Muscle of back (tissue), 11 donors: Measurements from ENCODE around the gene SPEG. TPM values are rescaled to one million over a fixed set of nuclear protein-coding genes. Genes with fewer than 3 reads are reported as not detected.

Experiments
- DNase-seq, 3 donors: peaks; one replicate each; pipeline versions ENCODE4 v3.0.0 to v3.0.0-alpha.2; 2013
- polyA plus RNA-seq, 10 donors: library from polyadenylated mRNA; unstranded; fragments of 120-200 nt; gene quantifications; one replicate each; pipeline ENCODE4 v1.2.1, GENCODE V29; 2013; ENCODE audit not compliant: insufficient read length in 10 of 10

The SPEG gene
- polyA plus RNA-seq, 10 donors: 63.9 to 179 (median 138) TPM

DNA sequence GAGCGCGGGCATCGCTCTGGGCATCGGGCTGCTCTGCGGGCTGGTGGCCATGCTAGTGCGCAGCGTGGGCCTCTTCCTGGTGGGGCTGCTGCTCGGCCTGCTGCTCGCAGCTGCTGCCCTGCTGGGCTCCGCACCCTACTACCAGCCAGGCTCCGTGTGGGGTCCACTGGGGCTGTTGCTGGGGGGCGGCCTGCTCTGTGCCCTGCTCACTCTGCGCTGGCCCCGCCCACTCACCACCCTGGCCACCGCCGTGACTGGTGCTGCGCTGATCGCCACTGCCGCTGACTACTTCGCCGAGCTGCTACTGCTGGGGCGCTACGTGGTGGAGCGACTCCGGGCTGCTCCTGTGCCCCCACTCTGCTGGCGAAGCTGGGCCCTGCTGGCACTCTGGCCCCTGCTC lies 113.0 kb downstream of the SPEG start:
- no peak for DNase-seq

Other genes with a start within 250 kb of the SPEG start
- 10 to 100 TPM; 16.3 to 29.9 (median 21.9) TPM for gene ZFAND2B, start 228.1 kb upstream of the SPEG start, polyA plus RNA-seq
- gene ABCB6, start 215.9 kb upstream of the SPEG start, polyA plus RNA-seq: 10 to 100 TPM; 25.4 to 40.4 (median 32.7) TPM
- 10 to 100 TPM; 27.9 to 37.3 (median 32.6) TPM for gene ATG9A, start 205.2 kb upstream of the SPEG start, polyA plus RNA-seq
- 10 to 100 TPM; 14.8 to 36.9 (median 23.2) TPM for gene ANKZF1, start 205.0 kb upstream of the SPEG start, polyA plus RNA-seq
- 1 to 10 TPM; 4.7 to 7.7 (median 5.9) TPM for gene GLB1L, start 189.4 kb upstream of the SPEG start, polyA plus RNA-seq
- 10 to 100 TPM; 13.0 to 19.9 (median 16.0) TPM for gene STK16, start 189.4 kb upstream of the SPEG start, polyA plus RNA-seq
- under 1 TPM in 5 of 10 donors, not detected in 5; 0.15 to 0.22 (median 0.18) TPM for gene TUBA4B, start 181.6 kb upstream of the SPEG start, polyA plus RNA-seq
- gene TUBA4A, start 180.9 kb upstream of the SPEG start, polyA plus RNA-seq: 100 to 1,000 TPM in 7 of 10 donors, 10 to 100 TPM in 3; 84.3 to 159 (median 120) TPM
- gene DNAJB2, start 155.5 kb upstream of the SPEG start, polyA plus RNA-seq: 10 to 100 TPM; 69.9 to 89.8 (median 78.6) TPM
- under 1 TPM in 6 of 10 donors, not detected in 4; 0.15 to 0.75 (median 0.49) TPM for gene PTPRN, start 125.4 kb upstream of the SPEG start, polyA plus RNA-seq
- gene RESP18, start 102.1 kb upstream of the SPEG start, polyA plus RNA-seq: not detected
- gene DNPEP, start 46.9 kb upstream of the SPEG start, polyA plus RNA-seq: 10 to 100 TPM; 26.4 to 45.4 (median 36.6) TPM
- gene DES, start 16.5 kb upstream of the SPEG start, polyA plus RNA-seq: 1,000 to 10,000 TPM; 1,880 to 4,907 (median 4,107) TPM
- gene GMPPA, start 64.0 kb downstream of the SPEG start, polyA plus RNA-seq: 10 to 100 TPM; 21.7 to 29.9 (median 24.9) TPM
- gene ASIC4, start 79.6 kb downstream of the SPEG start, polyA plus RNA-seq: under 1 TPM; 0.15 to 0.70 (median 0.34) TPM
- 10 to 100 TPM; 34.4 to 75.8 (median 44.8) TPM for gene CHPF, start 109.0 kb downstream of the SPEG start, polyA plus RNA-seq
- 1 to 10 TPM; 1.6 to 3.1 (median 2.3) TPM for gene TMEM198, start 109.2 kb downstream of the SPEG start, polyA plus RNA-seq
- 100 to 1,000 TPM in 9 of 10 donors, 10 to 100 TPM in 1; 94.0 to 139 (median 117) TPM for gene OBSL1, start 136.7 kb downstream of the SPEG start, polyA plus RNA-seq
- 1 to 10 TPM in 2 of 10 donors, under 1 TPM in 8; 0.16 to 1.5 (median 0.57) TPM for gene INHA, start 137.5 kb downstream of the SPEG start, polyA plus RNA-seq
- gene STK11IP, start 163.0 kb downstream of the SPEG start, polyA plus RNA-seq: 10 to 100 TPM in 9 of 10 donors, 1 to 10 TPM in 1; 9.4 to 26.5 (median 14.4) TPM
- 10 to 100 TPM in 2 of 10 donors, 1 to 10 TPM in 8; 5.6 to 11.7 (median 7.3) TPM for gene SLC4A3, start 192.8 kb downstream of the SPEG start, polyA plus RNA-seq